ENCODE results near the gene RAPGEF4. TPM values are rescaled to one million over a fixed set of nuclear protein-coding genes. Genes with fewer than 3 reads are reported as not detected.
A peak's percentile ranks its signal among the peaks of the same experiment; 100 is the strongest.

RAPGEF4 gene
- total and polyA plus RNA-seq, 2 of the 4 experiments (the other 2 are of a cell fraction) = 1.7 to 3.2 TPM

GRCh38 chr2:172878260-172878659, 142.6 kb downstream of the RAPGEF4 start:
- Histone ChIP-seq H4K91ac (ENCODE audit: insufficient read depth, low read depth, low read length) (no peak overlapping the region), H3K9ac (ENCODE audit: low read depth, low read length) (no peak overlapping the region), H2BK15ac (ENCODE audit: low read depth, low read length) (no peak overlapping the region), H3K4me2 (ENCODE audit: low read depth, low read length) (peak overlapping the region; percentile 85; the same call in 1 of the 2 replicates), H3K56ac (ENCODE audit: extremely low read depth, insufficient read depth, low read length) (no peak overlapping the region), H3K9me3 (ENCODE audit: control insufficient read depth, insufficient read depth, low read length) (no peaks in the 10 kb centered on the region), H3K4me3 (ENCODE audit: insufficient read depth, low read depth, low read length) (no peak overlapping the region), H3K79me1 (ENCODE audit: low read depth in 1 of 2, low read length in 2 of 2) (no peaks in the 10 kb centered on the region; a peak in 1 of 4 replicates), H3K27ac (ENCODE audit: insufficient read depth, low read length) (no peak overlapping the region), H3K9me1 (ENCODE audit: insufficient read depth, low read length) (peaks cover 3% of the 10 kb centered on the region), H3K4ac (ENCODE audit: low read depth, low read length) (no peak overlapping the region), H3K27me3 (ENCODE audit: control insufficient read depth, insufficient read depth, low read length) (no peaks in the 10 kb centered on the region; the same call in 1 of the 2 replicates), H2AFZ (replicated peaks; ENCODE audit: low read length, poor library complexity) (no peak overlapping the region), H3K23ac (ENCODE audit: low read depth, low read length) (no peak overlapping the region), H2BK120ac (ENCODE audit: low read depth, low read length) (no peak overlapping the region), H3K14ac (replicated peaks; ENCODE audit: low read depth, low read length) (no peak overlapping the region), H4K5ac (ENCODE audit: low read depth, low read length) (no peak overlapping the region), H2BK20ac (ENCODE audit: low read depth, low read length) (no peak overlapping the region), H2BK5ac (ENCODE audit: low read depth, low read length, poor library complexity, severe bottlenecking) (no peak overlapping the region), H2AK5ac (ENCODE audit: low read depth, low read length) (no peak overlapping the region), H2AK9ac (replicated peaks; ENCODE audit: low read depth, low read length, poor library complexity) (no peak overlapping the region), H4K20me1 (ENCODE audit: insufficient read depth, low read length) (no peaks in the 10 kb centered on the region), H3K36me3 (ENCODE audit: control insufficient read depth, insufficient read depth, low read length) (no peaks in the 10 kb centered on the region), H3K4me1 (ENCODE audit: control insufficient read depth, insufficient read depth, low read length) (peaks cover 5% of the 10 kb centered on the region), H3K18ac (ENCODE audit: low read depth, low read length) (no peak overlapping the region), H4K8ac (ENCODE audit: low read depth in 2 of 2, low read length in 2 of 2) (no peak overlapping the region)
- DNase-seq (peak; percentile 69), ATAC-seq (ENCODE audit: low read depth) (peak; percentile 54)
- CTCF ChIA-PET = interaction anchor here (0.7 to 1.3 kb wide), 3 partner anchors 15 to 55 kb away, joined by 3 read pairs; no protein-coding TSS in a partner anchor
- in situ Hi-C loops (cut with MboI; ENCODE audit: low sequenced_read_pairs) = no loop called here
- dilution Hi-C loops (cut with HindIII; ENCODE audit: low sequenced_read_pairs, unreplicated experiment) = no loop called here
- no TSS peak for BruUV-seq (replicated peaks)
- no CpG with 5 or more reads among the region's 1 CpG for WGBS, 2 experiments (ENCODE audit: extremely low coverage in 2 of 2, insufficient read length in 1 of 2)
- POLR2A ChIA-PET (ENCODE audit: unreplicated experiment) = no interaction called here
- TF ChIP-seq FOS (IDR thresholded peaks at IDR 0.05; ENCODE audit: low read depth, low read length) = no peak
- TF ChIP-seq RCOR1 (IDR thresholded peaks at IDR 0.05; ENCODE audit: insufficient replicate concordance, low read length) = no peak
- no peak for TF ChIP-seq ELK1 (IDR thresholded peaks at IDR 0.05; ENCODE audit: borderline replicate concordance, low read depth, low read length)
- TF ChIP-seq MAZ (IDR thresholded peaks at IDR 0.05; ENCODE audit: borderline replicate concordance, low read depth, low read length) = no peak
- no peak for TF ChIP-seq CHD1 (IDR thresholded peaks at IDR 0.05; ENCODE audit: low read depth, low read length)
- intact Hi-C loops (cut with micrococcal nuclease) = no loop called here

All from IMR-90 (cell line).